GM12878 (cell line): ENCODE data around the gene USP36. TPM values are rescaled to one million over a fixed set of nuclear protein-coding genes. Genes with fewer than 3 reads are reported as not detected.
A peak's percentile ranks its signal among the peaks of the same experiment; 100 is the strongest.

Source experiments
- ATAC-seq: fragments of 200-7000 bp; cut with Tn5 transposase; 3 replicates; pipeline ENCODE4 v1.9.1; 2020; ENCODE audit warnings: mild to moderate bottlenecking, moderate library complexity
- BruUV-seq: library from RNA; stranded (reverse); fragments of 400-500 nt; replicated peaks from 2 replicates; lab custom pipeline; 2021; lab: Mats Ljungman, UMichigan
- CTCF ChIA-PET: fragments of 300-600 bp; sonication (Branson Sonifier 250); formaldehyde crosslinking; extraction: SDS; loops from one replicate; lab custom pipeline; 2021; ENCODE audit warnings: inconsistent platforms; lab: Yijun Ruan, JAX
- POLR2A ChIA-PET: fragments of 350-600 bp; formaldehyde crosslinking; extraction: SDS; loops from one replicate; lab custom pipeline; 2021; ENCODE audit warnings: inconsistent platforms; lab: Charles Lee
- RAD21 ChIA-PET: fragments of 300-600 bp; sonication (Branson Sonifier 250); formaldehyde crosslinking; loops from one replicate; lab custom pipeline; 2023; ENCODE audit warnings: antibody characterized with exemption; ENCODE audit not compliant: unreplicated experiment; lab: Charles Lee
- SMC1A ChIA-PET: fragments of 300-600 bp; sonication (Branson Sonifier 250); formaldehyde crosslinking; loops from one replicate; lab custom pipeline; 2023; ENCODE audit not compliant: unreplicated experiment, uncharacterized antibody; lab: Charles Lee
- DNase-seq: peaks from one replicate; pipeline ENCODE4 v3.0.0-alpha.2; 2011; ENCODE audit warnings: low read depth, low spot score
- FAIRE-seq: peaks from 3 replicates; lab custom pipeline; 2011; peaks lifted over from hg19 to GRCh38; lab: Jason Lieb, UNC
- H2AFZ ChIP-seq: 2 replicates; pipeline ENCODE4 v1.6.0; 2011; ENCODE audit warnings: low read depth, low read length, control low read depth; ENCODE audit not compliant: control insufficient read depth
- H3K27ac ChIP-seq: 2 replicates; pipeline ENCODE4 v1.5.1; 2011; ENCODE audit warnings: control low read depth; ENCODE audit not compliant: control insufficient read depth, insufficient read depth
- H3K27me3 ChIP-seq, 2 experiments: replicated peaks in 1 of 2; 2 replicates each; pipeline versions ENCODE4 v1.6.0 to v1.6.1; 2011; ENCODE audit warnings: low read length in 1 of 2; ENCODE audit not compliant: control insufficient read depth in 2 of 2, insufficient read depth in 2 of 2
- H3K36me3 ChIP-seq, 2 experiments: 2 replicates each; pipeline ENCODE4 v1.5.1; 2011; ENCODE audit warnings: low read length in 1 of 2; ENCODE audit not compliant: control insufficient read depth in 2 of 2, insufficient read depth in 2 of 2
- H3K4me1 ChIP-seq: 2 replicates; pipeline ENCODE4 v1.6.1; 2011; ENCODE audit warnings: mild to moderate bottlenecking, low read length, moderate library complexity, mixed read lengths; ENCODE audit not compliant: control insufficient read depth, insufficient read depth
- H3K4me2 ChIP-seq: 2 replicates; pipeline ENCODE4 v1.6.0; 2011; ENCODE audit warnings: control low read depth; ENCODE audit not compliant: control insufficient read depth, insufficient read depth
- H3K4me3 ChIP-seq: fragments of 200-600 bp; sonication (generic); 2 replicates; pipeline ENCODE4 v1.5.1; 2016
- H3K79me2 ChIP-seq: 2 replicates; pipeline ENCODE4 v1.6.0; 2011; ENCODE audit warnings: low read length; ENCODE audit not compliant: control insufficient read depth, insufficient read depth
- H3K9ac ChIP-seq: 2 replicates; pipeline ENCODE4 v1.8.0; 2011; ENCODE audit warnings: low read length, control low read depth, mixed read lengths; ENCODE audit not compliant: control insufficient read depth, insufficient read depth
- H3K9me3 ChIP-seq: replicated peaks from 3 replicates; pipeline ENCODE4 v1.5.1; 2011; ENCODE audit warnings: mild to moderate bottlenecking, low read length; ENCODE audit not compliant: control insufficient read depth, insufficient read depth
- H4K20me1 ChIP-seq: 2 replicates; pipeline ENCODE4 v1.6.0; 2011; ENCODE audit not compliant: control insufficient read depth, insufficient read depth
- CBX3 ChIP-seq: fragments of 200-600 bp; sonication (generic); IDR thresholded peaks from 2 replicates; pipeline ENCODE4 v1.6.1; 2016; ENCODE audit warnings: low read depth, borderline replicate concordance
- FOS ChIP-seq: IDR thresholded peaks from 3 replicates; pipeline ENCODE4 v1.6.1; 2011; ENCODE audit warnings: borderline replicate concordance; ENCODE audit not compliant: insufficient read length; ENCODE audit errors: extremely low read depth
- FOXM1 ChIP-seq: IDR thresholded peaks from 2 replicates; pipeline ENCODE4 v1.6.1; 2012; ENCODE audit warnings: low read depth, mild to moderate bottlenecking, inconsistent platforms, low read length, moderate library complexity
- KDM1A ChIP-seq: fragments of 200-600 bp; sonication (generic); IDR thresholded peaks from 2 replicates; pipeline ENCODE4 v1.6.1; 2016; ENCODE audit warnings: borderline replicate concordance
- RCOR1 ChIP-seq: conservative IDR thresholded peaks from 2 replicates; pipeline ENCODE4 v1.6.1; 2012; ENCODE audit warnings: low read depth, low read length, improper control_type of control experiment
- SIX5 ChIP-seq: IDR thresholded peaks from 2 replicates; pipeline ENCODE4 v1.6.1; 2011; ENCODE audit warnings: mild to moderate bottlenecking, low read depth, low read length, moderate library complexity; ENCODE audit not compliant: severe bottlenecking
- SMAD5 ChIP-seq: IDR thresholded peaks from 2 replicates; pipeline ENCODE4 v1.6.1; 2016; ENCODE audit warnings: antibody characterized with exemption, low read depth
- STAT3 ChIP-seq: IDR thresholded peaks from 2 replicates; pipeline ENCODE4 v1.6.1; 2011; ENCODE audit warnings: low read depth, low read length, improper control_type of control experiment
- TCF12 ChIP-seq: IDR thresholded peaks from 2 replicates; pipeline ENCODE4 v1.6.1; 2011; ENCODE audit warnings: low read depth, mild to moderate bottlenecking, low read length
- WGBS: methylation state at CpG from one replicate; pipeline ENCODE4 v1.1.6; 2016; ENCODE audit warnings: low lambda C conversion rate; ENCODE audit not compliant: insufficient replicate concordance, insufficient coverage; ENCODE audit errors: missing lambda C conversion rate; 5-methylcytosine and 5-hydroxymethylcytosine counted together
- in situ Hi-C: fragments of 300-500 bp; cut with MboI; formaldehyde crosslinking; loops from 9 replicates; pipeline ENCODE4 v1.14.3; 2018; ENCODE audit warnings: mixed read lengths
- intact Hi-C: fragments of 100-400 bp; cut with micrococcal nuclease; formaldehyde crosslinking; loops from one replicate; pipeline ENCODE4 v1.14.2; 2022; ENCODE audit not compliant: unreplicated experiment
- polyA plus RNA-seq, 11 experiments: library from polyadenylated mRNA; depleted of rRNA in 4 of 11; unstranded in 6 of 11; stranded (reverse) in 5 of 11; fragments of >200 nt; fragmentation: Nextera tagmentation in 4 of 11; fragmentation: Illumina TruSeq in 1 of 11; extraction: Ambion mirVana in 4 of 11; extraction: Trizol in 1 of 11; gene quantifications; 1 replicate in 1 of 11; 2 replicates in 10 of 11; pipeline versions ENCODE4 v1.2.1 to v1.2.3, GENCODE V29; 2011 to 2016; ENCODE audit warnings: inconsistent platforms in 2 of 11, missing spikeins in 2 of 11, low read depth in 1 of 11
- total RNA-seq, 4 experiments: library from RNA; depleted of rRNA in 3 of 4; stranded (reverse); fragments of >200 nt in 3 of 4; fragmentation: Illumina TruSeq in 1 of 4; extraction: Trizol in 1 of 4; gene quantifications; 2 replicates each; pipeline versions ENCODE4 v1.2.1 to v1.2.3, GENCODE V29; 2013 to 2021
- TF ChIP-seq, protein P1 (sequence below): fragments of 450-650 bp; formaldehyde crosslinking; IDR thresholded peaks from 2 replicates; pipeline ENCODE4 v1.4.0; 2020; ENCODE audit warnings: mild to moderate bottlenecking, moderate library complexity
- TF ChIP-seq, protein P2 (sequence below): fragments of 450-650 bp; IDR thresholded peaks from 2 replicates; pipeline ENCODE4 v1.6.1; 2016; ENCODE audit warnings: mild to moderate bottlenecking

Gene USP36
- total and polyA plus RNA-seq, 10 of the 15 experiments (the other 5 are each of a cell fraction or from before 2014, with no cell fraction given): 7.2 to 65.7 (median 33.6) TPM

DNA sequence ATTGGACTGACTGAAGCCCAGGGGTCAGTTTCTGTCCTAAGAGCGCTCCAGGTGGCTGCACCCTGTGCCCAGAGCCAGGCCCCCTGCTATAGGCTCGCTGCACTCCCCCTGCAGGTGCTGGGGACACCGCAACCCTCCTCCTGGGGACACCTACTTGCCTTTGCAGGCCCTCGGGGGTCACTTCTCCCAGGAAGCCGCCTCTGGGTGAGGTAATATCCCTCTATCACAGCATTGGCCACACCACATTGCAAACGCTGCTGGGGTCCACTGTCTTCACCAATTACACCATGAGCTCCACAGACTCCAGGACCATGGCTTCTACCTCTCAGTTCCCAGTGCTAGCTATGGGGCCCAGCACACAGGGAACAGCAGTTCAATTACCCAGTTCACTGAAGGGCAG, 14.9 kb downstream of the USP36 start:
- ChIA-PET POLR2A (no interaction called here), SMC1A (no interaction called here), CTCF (no interaction called here), RAD21 (no interaction called here)
- FAIRE-seq: no peak
- Histone ChIP-seq H3K27ac (no peak overlapping the region), H3K79me2 (no peaks in the 10 kb centered on the region; the same call in none of the 2 replicates), H3K36me3 (peaks cover 39 to 52% of the 10 kb centered on the region in 2 experiments), H2AFZ (no peak overlapping the region), H4K20me1 (no peaks in the 10 kb centered on the region; the same call in 1 of the 2 replicates), H3K9ac (no peak overlapping the region), H3K9me3 (no peaks in the 10 kb centered on the region), H3K27me3 (no peaks in the 10 kb centered on the region), H3K4me2 (no peak overlapping the region), H3K4me3 (no peak overlapping the region), H3K4me1 (no peaks in the 10 kb centered on the region)
- TSS peak; percentile 12 for BruUV-seq
- intact Hi-C loops (no loop called here), in situ Hi-C loops (no loop called here)
- over 99% methylated on average over 6 of the region's 6 CpGs for WGBS
- no peak for DNase-seq
- no peak for ATAC-seq
- TF ChIP-seq TCF12 (no peak), KDM1A (no peak), STAT3 (no peak), CBX3 (no peak), SMAD5 (no peak), SIX5 (no peak), FOS (no peak), FOXM1 (no peak), RCOR1 (no peak)
- TF ChIP-seq, protein P1, sequence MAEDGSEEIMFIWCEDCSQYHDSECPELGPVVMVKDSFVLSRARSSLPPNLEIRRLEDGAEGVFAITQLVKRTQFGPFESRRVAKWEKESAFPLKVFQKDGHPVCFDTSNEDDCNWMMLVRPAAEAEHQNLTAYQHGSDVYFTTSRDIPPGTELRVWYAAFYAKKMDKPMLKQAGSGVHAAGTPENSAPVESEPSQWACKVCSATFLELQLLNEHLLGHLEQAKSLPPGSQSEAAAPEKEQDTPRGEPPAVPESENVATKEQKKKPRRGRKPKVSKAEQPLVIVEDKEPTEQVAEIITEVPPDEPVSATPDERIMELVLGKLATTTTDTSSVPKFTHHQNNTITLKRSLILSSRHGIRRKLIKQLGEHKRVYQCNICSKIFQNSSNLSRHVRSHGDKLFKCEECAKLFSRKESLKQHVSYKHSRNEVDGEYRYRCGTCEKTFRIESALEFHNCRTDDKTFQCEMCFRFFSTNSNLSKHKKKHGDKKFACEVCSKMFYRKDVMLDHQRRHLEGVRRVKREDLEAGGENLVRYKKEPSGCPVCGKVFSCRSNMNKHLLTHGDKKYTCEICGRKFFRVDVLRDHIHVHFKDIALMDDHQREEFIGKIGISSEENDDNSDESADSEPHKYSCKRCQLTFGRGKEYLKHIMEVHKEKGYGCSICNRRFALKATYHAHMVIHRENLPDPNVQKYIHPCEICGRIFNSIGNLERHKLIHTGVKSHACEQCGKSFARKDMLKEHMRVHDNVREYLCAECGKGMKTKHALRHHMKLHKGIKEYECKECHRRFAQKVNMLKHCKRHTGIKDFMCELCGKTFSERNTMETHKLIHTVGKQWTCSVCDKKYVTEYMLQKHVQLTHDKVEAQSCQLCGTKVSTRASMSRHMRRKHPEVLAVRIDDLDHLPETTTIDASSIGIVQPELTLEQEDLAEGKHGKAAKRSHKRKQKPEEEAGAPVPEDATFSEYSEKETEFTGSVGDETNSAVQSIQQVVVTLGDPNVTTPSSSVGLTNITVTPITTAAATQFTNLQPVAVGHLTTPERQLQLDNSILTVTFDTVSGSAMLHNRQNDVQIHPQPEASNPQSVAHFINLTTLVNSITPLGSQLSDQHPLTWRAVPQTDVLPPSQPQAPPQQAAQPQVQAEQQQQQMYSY (CRISPR knock-in tag): no peak
- TF ChIP-seq, protein P2, sequence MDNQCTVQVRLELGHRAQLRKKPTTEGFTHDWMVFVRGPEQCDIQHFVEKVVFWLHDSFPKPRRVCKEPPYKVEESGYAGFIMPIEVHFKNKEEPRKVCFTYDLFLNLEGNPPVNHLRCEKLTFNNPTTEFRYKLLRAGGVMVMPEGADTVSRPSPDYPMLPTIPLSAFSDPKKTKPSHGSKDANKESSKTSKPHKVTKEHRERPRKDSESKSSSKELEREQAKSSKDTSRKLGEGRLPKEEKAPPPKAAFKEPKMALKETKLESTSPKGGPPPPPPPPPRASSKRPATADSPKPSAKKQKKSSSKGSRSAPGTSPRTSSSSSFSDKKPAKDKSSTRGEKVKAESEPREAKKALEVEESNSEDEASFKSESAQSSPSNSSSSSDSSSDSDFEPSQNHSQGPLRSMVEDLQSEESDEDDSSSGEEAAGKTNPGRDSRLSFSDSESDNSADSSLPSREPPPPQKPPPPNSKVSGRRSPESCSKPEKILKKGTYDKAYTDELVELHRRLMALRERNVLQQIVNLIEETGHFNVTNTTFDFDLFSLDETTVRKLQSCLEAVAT: no peak
